Astrocyte of the cerebellum (primary cell): ENCODE data around the gene INPP5E.

Experiments used
- DNase-seq: peaks from one replicate; pipeline ENCODE4 v3.0.0-alpha.2; 2011; ENCODE audit warnings: low read depth
- H3K4me3 ChIP-seq: 2 replicates; pipeline ENCODE4 v1.5.1; 2011; ENCODE audit warnings: mild to moderate bottlenecking, low read depth, low read length, moderate library complexity
- CTCF ChIP-seq: IDR thresholded peaks from 2 replicates; pipeline ENCODE4 v1.5.1; 2012; ENCODE audit warnings: low read length, low read depth, moderate library complexity, mild to moderate bottlenecking; ENCODE audit errors: missing control alignments
- in situ Hi-C: cut with HindIII; loops from 2 replicates; pipeline ENCODE4 v1.10.0; 2017; ENCODE audit warnings: low sequenced_read_pairs

The INPP5E gene

GRCh38 chr9:136385015-136385414, 54.6 kb downstream of the INPP5E start:
- in situ Hi-C loops: no loop called here
- H3K4me3 ChIP-seq: no peak overlapping the region
- no peak for TF ChIP-seq CTCF
- no peak for DNase-seq

GRCh38 chr9:136383436-136383835, 56.2 kb downstream of the INPP5E start:
- no peak for TF ChIP-seq CTCF
- H3K4me3 ChIP-seq: no peak overlapping the region
- DNase-seq: no peak
- in situ Hi-C loops: no loop called here

- no peak for TF ChIP-seq CTCF
- in situ Hi-C loops: no loop called here
These were observed 57.6 kb downstream of the INPP5E start for GRCh38 chr9:136381966-136382513.

GRCh38 chr9:136381311-136381710, 58.3 kb downstream of the INPP5E start:
- no peak for DNase-seq
- TF ChIP-seq CTCF: no peak
- no peak overlapping the region for H3K4me3 ChIP-seq
- in situ Hi-C loops: no loop called here

More at GRCh38 chr9:136381966-136382513, 57.6 kb downstream of the INPP5E start:
- DNase-seq: no peak
- H3K4me3 ChIP-seq: no peak overlapping the region

- no peak for TF ChIP-seq CTCF
- in situ Hi-C loops: no loop called here
- DNase-seq: no peak
- H3K4me3 ChIP-seq: no peak overlapping the region
These were observed 59.3 kb downstream of the INPP5E start for GRCh38 chr9:136380381-136380780.

GRCh38 chr9:136379891-136380290, 59.8 kb downstream of the INPP5E start:
- no peak for TF ChIP-seq CTCF
- no peak overlapping the region for H3K4me3 ChIP-seq
- in situ Hi-C loops: no loop called here
- DNase-seq: no peak
